ENCODE data around the gene ANKS4B. TPM values are rescaled to one million over a fixed set of nuclear protein-coding genes. Genes with fewer than 3 reads are reported as not detected.

Gene ANKS4B
- total RNA-seq, 2 donors from 2014 or later, result 0.78 TPM; not detected in 1

- H3K9me3 ChIP-seq, result no peaks in the 10 kb centered on the region
- WGBS, 2 donors, result 59 to 67% methylated on average over 5 of the region's 5 CpGs
- H3K27ac ChIP-seq, result no peak overlapping the region
- TF ChIP-seq CTCF (IDR thresholded peaks at IDR 0.05) (no peak), POLR2A (IDR thresholded peaks at IDR 0.05) (no peak)
- no peak overlapping the region for H3K4me3 ChIP-seq
- H3K4me1 ChIP-seq, result peaks cover 11% of the 10 kb centered on the region
- ATAC-seq (no peak), DNase-seq (no peak)
- intact Hi-C loops (cut with DNase I), result no loop called here
- H3K36me3 ChIP-seq (replicated peaks in 1 of 2; ENCODE audit: insufficient read depth in 1 of 2, low read depth in 2 of 2), result no peaks in the 10 kb centered on the region
- H3K27me3 ChIP-seq, result peaks cover 0 to 6% of the 10 kb centered on the region in 2 donors
Observed at GRCh38 chr16:21274172-21274726, 40.8 kb downstream of the ANKS4B start.

GRCh38 chr16:21275529-21275928, 42.0 kb downstream of the ANKS4B start:
- Histone ChIP-seq H3K27me3 (peaks cover 0 to 6% of the 10 kb centered on the region in 2 donors), H3K9me3 (no peaks in the 10 kb centered on the region), H3K4me3 (no peak overlapping the region), H3K36me3 (replicated peaks in 1 of 2; ENCODE audit: insufficient read depth in 1 of 2, low read depth in 2 of 2) (no peaks in the 10 kb centered on the region), H3K27ac (peak overlapping the region in 1 of 4 donors; percentile 5), H3K4me1 (peaks cover 11% of the 10 kb centered on the region)
- TF ChIP-seq CTCF (IDR thresholded peaks at IDR 0.05), result no peak
- intact Hi-C loops (cut with DNase I), result no loop called here
- WGBS, 2 donors, result 23 to 36% methylated on average over 3 of the region's 3 CpGs
- ATAC-seq (no peak), DNase-seq (no peak)

- intact Hi-C loops (cut with DNase I), result no loop called here
- ATAC-seq (no peak), DNase-seq (no peak)
- Histone ChIP-seq H3K27ac (no peak overlapping the region), H3K4me3 (no peak overlapping the region), H3K36me3 (replicated peaks in 1 of 2; ENCODE audit: insufficient read depth in 1 of 2, low read depth in 2 of 2) (no peaks in the 10 kb centered on the region), H3K27me3 (peaks cover 0 to 6% of the 10 kb centered on the region in 2 donors), H3K4me1 (peaks cover 11% of the 10 kb centered on the region), H3K9me3 (no peaks in the 10 kb centered on the region)
- 73 to 75% methylated on average over 9 of the region's 9 CpGs for WGBS, 2 donors
- TF ChIP-seq POLR2A (IDR thresholded peaks at IDR 0.05) (no peak), CTCF (IDR thresholded peaks at IDR 0.05) (no peak)
Observed at GRCh38 chr16:21276090-21276489, 42.6 kb downstream of the ANKS4B start.

GRCh38 chr16:21277045-21277926, 43.8 kb downstream of the ANKS4B start:
- no peaks in the 10 kb centered on the region for H3K36me3 ChIP-seq (replicated peaks in 1 of 2; ENCODE audit: insufficient read depth in 1 of 2, low read depth in 2 of 2)
- TF ChIP-seq CTCF (IDR thresholded peaks at IDR 0.05) (no peak), POLR2A (IDR thresholded peaks at IDR 0.05) (no peak)
- H3K27me3 ChIP-seq, result peaks cover 0 to 6% of the 10 kb centered on the region in 2 donors
- no peaks in the 10 kb centered on the region for H3K9me3 ChIP-seq
- intact Hi-C loops (cut with DNase I), result no loop called here
- H3K4me3 ChIP-seq, result no peak overlapping the region
- no peak for DNase-seq
- no peak for ATAC-seq
- WGBS, 2 donors, result 63 to 68% methylated on average over 17 of the region's 17 CpGs
- peaks cover 11% of the 10 kb centered on the region for H3K4me1 ChIP-seq
- no peak overlapping the region for H3K27ac ChIP-seq

Measured in body of pancreas (tissue), 4 donors.